Keratinocyte (primary cell): ENCODE results near the gene TIMP2. TPM values are rescaled to one million over a fixed set of nuclear protein-coding genes. Genes with fewer than 3 reads are reported as not detected.

Source experiments
- DNase-seq: peaks from one replicate; pipeline ENCODE4 v3.0.0-alpha.2; 2011; ENCODE audit warnings: low read depth, missing footprints, low spot score
- FAIRE-seq: peaks from 2 replicates; lab custom pipeline; 2011; peaks lifted over from hg19 to GRCh38; lab: Jason Lieb, UNC
- H2AFZ ChIP-seq: 2 replicates; pipeline ENCODE4 v1.6.0; 2012; ENCODE audit warnings: low read length, control low read depth, inconsistent platforms; ENCODE audit not compliant: control insufficient read depth
- H3K27ac ChIP-seq: 2 replicates; pipeline ENCODE4 v1.5.1; 2011; ENCODE audit warnings: low read length; ENCODE audit not compliant: control insufficient read depth, insufficient read depth
- H3K27me3 ChIP-seq: 3 replicates; pipeline ENCODE4 v1.6.0; 2011; ENCODE audit warnings: low read length; ENCODE audit not compliant: control insufficient read depth, insufficient read depth; ENCODE audit errors: extremely low read depth
- H3K36me3 ChIP-seq, 2 experiments: 2 replicates in 1 of 2; 3 replicates in 1 of 2; pipeline ENCODE4 v1.5.1; 2011; ENCODE audit warnings: low read length in 2 of 2, mild to moderate bottlenecking in 1 of 2; ENCODE audit not compliant: control insufficient read depth in 2 of 2, insufficient read depth in 2 of 2; ENCODE audit errors: extremely low read depth in 1 of 2
- H3K4me1 ChIP-seq: 3 replicates; pipeline ENCODE4 v1.5.1; 2011; ENCODE audit warnings: low read length; ENCODE audit not compliant: control insufficient read depth, insufficient read depth; ENCODE audit errors: extremely low read depth
- H3K4me2 ChIP-seq: 3 replicates; pipeline ENCODE4 v1.6.0; 2011; ENCODE audit warnings: low read depth, low read length; ENCODE audit not compliant: control insufficient read depth, insufficient read depth; ENCODE audit errors: extremely low read depth
- H3K4me3 ChIP-seq, 3 experiments: fragments of 200-600 bp in 1 of 3; sonication (generic) in 1 of 3; 2 replicates in 2 of 3; 3 replicates in 1 of 3; pipeline ENCODE4 v1.5.1; 2011 to 2016; ENCODE audit warnings: low read length in 3 of 3, mild to moderate bottlenecking in 3 of 3, control low read depth in 2 of 3, inconsistent platforms in 1 of 3, low read depth in 1 of 3, mixed read lengths in 1 of 3, mixed run types in 1 of 3, moderate library complexity in 1 of 3; ENCODE audit not compliant: control insufficient read depth in 2 of 3, insufficient read depth in 2 of 3; ENCODE audit errors: extremely low read depth in 1 of 3
- H3K79me2 ChIP-seq: 2 replicates; pipeline ENCODE4 v1.6.0; 2012; ENCODE audit warnings: low read length; ENCODE audit not compliant: control insufficient read depth, insufficient read depth
- H3K9ac ChIP-seq: 3 replicates; pipeline ENCODE4 v1.6.0; 2011; ENCODE audit warnings: low read length; ENCODE audit not compliant: control insufficient read depth, insufficient read depth; ENCODE audit errors: extremely low read depth
- H3K9me1 ChIP-seq: 3 replicates; pipeline ENCODE4 v1.6.0; 2011; ENCODE audit warnings: low read length; ENCODE audit not compliant: control insufficient read depth, insufficient read depth; ENCODE audit errors: extremely low read depth
- H3K9me3 ChIP-seq: 2 replicates; pipeline ENCODE4 v1.5.1; 2012; ENCODE audit warnings: low read depth, low read length; ENCODE audit not compliant: control insufficient read depth
- H4K20me1 ChIP-seq: 3 replicates; pipeline ENCODE4 v1.6.0; 2011; ENCODE audit warnings: low read length; ENCODE audit not compliant: control insufficient read depth, insufficient read depth; ENCODE audit errors: extremely low read depth
- EZH2 ChIP-seq: IDR thresholded peaks from one replicate; pipeline ENCODE4 v1.6.1; 2012; ENCODE audit warnings: inconsistent platforms, mild to moderate bottlenecking, low read length, moderate library complexity
- dilution Hi-C: fragments of 300-500 bp; cut with MboI; formaldehyde crosslinking; loops from one replicate; pipeline ENCODE4 v1.7.0; 2020; ENCODE audit warnings: low sequenced_read_pairs; ENCODE audit not compliant: extremely low pct_ligation_motif_present
- polyA plus RNA-seq, 5 experiments: library from polyadenylated mRNA; depleted of rRNA in 3 of 5; stranded (reverse) in 3 of 5; stranded (forward) in 1 of 5; unstranded in 1 of 5; fragments of >200 nt; gene quantifications; 1 replicate in 1 of 5; 2 replicates in 3 of 5; 3 replicates in 1 of 5; pipeline versions ENCODE4 v1.2.1 to v1.2.3, GENCODE V29; 2011 to 2012; ENCODE audit warnings: missing spikeins in 2 of 5, low read depth in 1 of 5, low replicate concordance in 1 of 5
- TF ChIP-seq, protein P1 (sequence below), 3 experiments: IDR thresholded peaks in 1 of 3; conservative IDR thresholded peaks in 1 of 3; optimal IDR thresholded peaks in 1 of 3; 2 replicates in 2 of 3; 3 replicates in 1 of 3; pipeline versions ENCODE3 to v1.5.1; 2011; ENCODE audit warnings: low read length in 3 of 3, mild to moderate bottlenecking in 3 of 3, moderate library complexity in 2 of 3, control low read depth in 1 of 3, inconsistent platforms in 1 of 3; ENCODE audit not compliant: insufficient read depth in 2 of 3; ENCODE audit errors: extremely low read depth in 1 of 3

TIMP2 gene
- polyA plus RNA-seq, 1 donor (not counting 4 experiments of a cell fraction or from before 2014, with no cell fraction given) = 1.2 TPM

DNA sequence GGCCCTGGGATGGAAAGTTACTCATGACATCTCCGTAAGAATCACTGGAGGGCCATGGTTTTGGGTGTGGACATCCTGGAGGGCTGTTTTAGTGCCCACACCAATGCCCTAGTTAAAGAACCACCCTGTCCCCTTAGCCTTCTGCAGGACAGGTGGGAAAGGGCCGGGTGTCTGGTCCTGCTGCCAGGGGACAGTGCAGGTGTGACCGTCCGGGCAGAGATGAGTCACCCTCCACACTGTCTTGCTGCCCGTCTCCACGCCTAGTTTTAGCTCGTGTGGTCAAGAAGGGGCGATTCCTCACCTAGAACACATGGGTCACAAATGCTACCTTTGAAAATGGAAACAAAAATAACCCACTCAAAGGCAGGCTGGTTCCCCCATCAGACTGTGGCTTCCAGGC is 39.2 kb downstream of the TIMP2 start:
- Histone ChIP-seq H3K27ac (no peak overlapping the region), H4K20me1 (no peaks in the 10 kb centered on the region), H3K9me3 (no peaks in the 10 kb centered on the region), H3K9ac (no peak overlapping the region), H3K4me1 (peaks cover 9% of the 10 kb centered on the region), H3K27me3 (peaks cover 11% of the 10 kb centered on the region), H2AFZ (no peak overlapping the region), H3K4me3 (no peak overlapping the region), H3K4me2 (no peak overlapping the region), H3K36me3 (no peaks in the 10 kb centered on the region), H3K79me2 (no peaks in the 10 kb centered on the region), H3K9me1 (no peaks in the 10 kb centered on the region)
- TF ChIP-seq, protein P1, sequence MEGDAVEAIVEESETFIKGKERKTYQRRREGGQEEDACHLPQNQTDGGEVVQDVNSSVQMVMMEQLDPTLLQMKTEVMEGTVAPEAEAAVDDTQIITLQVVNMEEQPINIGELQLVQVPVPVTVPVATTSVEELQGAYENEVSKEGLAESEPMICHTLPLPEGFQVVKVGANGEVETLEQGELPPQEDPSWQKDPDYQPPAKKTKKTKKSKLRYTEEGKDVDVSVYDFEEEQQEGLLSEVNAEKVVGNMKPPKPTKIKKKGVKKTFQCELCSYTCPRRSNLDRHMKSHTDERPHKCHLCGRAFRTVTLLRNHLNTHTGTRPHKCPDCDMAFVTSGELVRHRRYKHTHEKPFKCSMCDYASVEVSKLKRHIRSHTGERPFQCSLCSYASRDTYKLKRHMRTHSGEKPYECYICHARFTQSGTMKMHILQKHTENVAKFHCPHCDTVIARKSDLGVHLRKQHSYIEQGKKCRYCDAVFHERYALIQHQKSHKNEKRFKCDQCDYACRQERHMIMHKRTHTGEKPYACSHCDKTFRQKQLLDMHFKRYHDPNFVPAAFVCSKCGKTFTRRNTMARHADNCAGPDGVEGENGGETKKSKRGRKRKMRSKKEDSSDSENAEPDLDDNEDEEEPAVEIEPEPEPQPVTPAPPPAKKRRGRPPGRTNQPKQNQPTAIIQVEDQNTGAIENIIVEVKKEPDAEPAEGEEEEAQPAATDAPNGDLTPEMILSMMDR (optimal IDR thresholded peaks at IDR 0.05 in 1 of 3, IDR thresholded peaks at IDR 0.05 in 1 of 3, conservative IDR thresholded peaks at IDR 0.05 in 1 of 3; ENCODE audit: extremely low read depth in 1 of 3, insufficient read depth in 2 of 3, low read length in 3 of 3) = no peak
- TF ChIP-seq EZH2 = no peak
- dilution Hi-C loops = no loop called here
- DNase-seq (no peak), FAIRE-seq (no peak)

DNA sequence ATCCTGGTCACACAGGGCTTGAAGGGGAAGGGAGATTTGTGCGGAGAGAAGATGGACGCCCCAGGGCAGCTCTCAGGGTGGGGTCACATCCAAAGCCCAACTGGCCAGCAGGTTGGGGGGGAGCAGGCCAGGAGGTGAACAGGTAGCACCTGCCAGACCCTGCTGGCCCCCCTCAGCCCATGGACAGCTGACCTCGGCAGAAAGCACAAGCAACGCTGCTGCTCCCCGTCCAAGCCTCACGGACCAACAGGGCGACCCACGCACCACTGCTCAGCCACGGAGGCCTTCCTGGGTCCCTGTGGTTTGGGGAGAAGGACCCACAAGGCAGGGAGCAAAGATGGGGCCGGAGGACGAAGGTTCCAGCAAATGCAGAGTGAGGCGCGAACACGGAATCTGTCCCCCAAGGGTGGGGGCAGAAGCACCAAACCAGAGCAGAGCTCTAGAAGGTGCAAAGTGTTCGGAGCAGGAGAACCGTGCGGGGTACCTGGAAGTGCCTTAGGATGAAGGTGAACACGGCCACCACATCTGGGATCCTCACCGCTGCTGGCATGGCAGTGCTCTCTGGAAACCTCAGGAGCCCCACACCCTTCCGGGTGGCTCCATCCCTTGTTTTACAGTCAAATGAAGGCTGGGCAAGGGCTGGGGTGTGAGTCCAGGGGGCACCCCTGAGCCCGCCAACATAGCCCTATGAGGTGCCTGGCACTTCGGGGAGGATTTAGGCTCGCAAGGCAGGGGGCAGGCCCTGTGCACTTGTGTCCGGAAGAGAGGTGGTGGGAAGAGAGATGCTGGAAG is 40.1 kb downstream of the TIMP2 start:
- dilution Hi-C loops = no loop called here
- H2AFZ ChIP-seq = no peak overlapping the region

More for the DNA sequence above, 40.1 kb downstream of the TIMP2 start:
- no peaks in the 10 kb centered on the region for H3K9me1 ChIP-seq
- H3K9me3 ChIP-seq = no peaks in the 10 kb centered on the region
- H3K4me2 ChIP-seq = no peak overlapping the region
- DNase-seq (no peak), FAIRE-seq (no peak)
- peaks cover 11% of the 10 kb centered on the region for H3K27me3 ChIP-seq
- no peaks in the 10 kb centered on the region for H4K20me1 ChIP-seq
- H3K79me2 ChIP-seq = no peaks in the 10 kb centered on the region
- no peaks in the 10 kb centered on the region for H3K36me3 ChIP-seq
- H3K4me1 ChIP-seq = peaks cover 9% of the 10 kb centered on the region
- TF ChIP-seq, protein P1 (optimal IDR thresholded peaks at IDR 0.05 in 1 of 3, IDR thresholded peaks at IDR 0.05 in 1 of 3, conservative IDR thresholded peaks at IDR 0.05 in 1 of 3; ENCODE audit: extremely low read depth in 1 of 3, insufficient read depth in 2 of 3, low read length in 3 of 3) = no peak
- TF ChIP-seq EZH2 = no peak
- H3K4me3 ChIP-seq = no peak overlapping the region
- H3K9ac ChIP-seq = no peak overlapping the region
- H3K27ac ChIP-seq = no peak overlapping the region
